ENCODE measurements around the gene HIF3A. TPM values are rescaled to one million over a fixed set of nuclear protein-coding genes. Genes with fewer than 3 reads are reported as not detected.

The HIF3A gene
- total RNA-seq, 2 donors from 2014 or later, result not detected

- Mint-ChIP-seq H3K9me3 (no peaks in the 10 kb centered on the region), H3K27me3 (ENCODE audit: low read depth) (no peaks in the 10 kb centered on the region), H3K4me1 (ENCODE audit: low read depth) (no peaks in the 10 kb centered on the region), H3K27ac (no peak overlapping the region), H3K36me3 (ENCODE audit: insufficient read depth in 2 of 2) (peaks cover 10 to 19% of the 10 kb centered on the region in 2 donors), H3K4me3 (no peak overlapping the region)
- ATAC-seq (replicated peaks in 1 of 2) (no peak), DNase-seq (no peak)
Measured at GRCh38 chr19:46388311-46389095, 91.7 kb downstream of the HIF3A start.

GRCh38 chr19:46390121-46390858 lies 93.4 kb downstream of the HIF3A start:
- ATAC-seq (replicated peaks in 1 of 2) (no peak), DNase-seq (no peak)
- Mint-ChIP-seq H3K4me1 (ENCODE audit: low read depth) (no peaks in the 10 kb centered on the region), H3K27me3 (ENCODE audit: low read depth) (no peaks in the 10 kb centered on the region), H3K9me3 (no peaks in the 10 kb centered on the region), H3K27ac (no peak overlapping the region), H3K36me3 (ENCODE audit: insufficient read depth in 2 of 2) (peaks cover 6 to 19% of the 10 kb centered on the region in 2 donors), H3K4me3 (no peak overlapping the region)

- Mint-ChIP-seq H3K4me3 (no peak overlapping the region), H3K9me3 (no peaks in the 10 kb centered on the region), H3K4me1 (ENCODE audit: low read depth) (no peaks in the 10 kb centered on the region), H3K27me3 (ENCODE audit: low read depth) (no peaks in the 10 kb centered on the region), H3K27ac (no peak overlapping the region), H3K36me3 (ENCODE audit: insufficient read depth in 2 of 2) (peaks cover 6 to 17% of the 10 kb centered on the region in 2 donors)
- no peak for DNase-seq
- ATAC-seq (replicated peaks in 1 of 2), result no peak
Measured at GRCh38 chr19:46390866-46391265, 94.0 kb downstream of the HIF3A start.

- ATAC-seq (replicated peaks in 1 of 2), result no peak
- Mint-ChIP-seq H3K4me1 (ENCODE audit: low read depth) (no peaks in the 10 kb centered on the region), H3K27ac (no peak overlapping the region), H3K27me3 (ENCODE audit: low read depth) (no peaks in the 10 kb centered on the region), H3K4me3 (no peak overlapping the region), H3K9me3 (no peaks in the 10 kb centered on the region), H3K36me3 (ENCODE audit: insufficient read depth in 2 of 2) (peaks cover 6 to 17% of the 10 kb centered on the region in 2 donors)
- no peak for DNase-seq
Measured at GRCh38 chr19:46391296-46392251, 94.7 kb downstream of the HIF3A start.

GRCh38 chr19:46392252-46392801 lies 95.5 kb downstream of the HIF3A start:
- Mint-ChIP-seq H3K9me3 (no peaks in the 10 kb centered on the region), H3K4me1 (ENCODE audit: low read depth) (no peaks in the 10 kb centered on the region), H3K36me3 (ENCODE audit: insufficient read depth in 2 of 2) (peaks cover 6 to 13% of the 10 kb centered on the region in 2 donors), H3K4me3 (no peak overlapping the region), H3K27ac (peak overlapping the region; percentile 15), H3K27me3 (ENCODE audit: low read depth) (no peaks in the 10 kb centered on the region)
- no peak for ATAC-seq (replicated peaks in 1 of 2)
- no peak for DNase-seq

- H3K4me1 Mint-ChIP-seq (ENCODE audit: low read depth), result no peaks in the 10 kb centered on the region
- no peaks in the 10 kb centered on the region for H3K9me3 Mint-ChIP-seq
- DNase-seq, result no peak
- H3K27ac Mint-ChIP-seq, result peak overlapping the region; percentile 15
- no peaks in the 10 kb centered on the region for H3K27me3 Mint-ChIP-seq (ENCODE audit: low read depth)
- peaks cover 6 to 10% of the 10 kb centered on the region in 2 donors for H3K36me3 Mint-ChIP-seq (ENCODE audit: insufficient read depth in 2 of 2)
- no peak for ATAC-seq (replicated peaks in 1 of 2)
- H3K4me3 Mint-ChIP-seq, result no peak overlapping the region
Measured at GRCh38 chr19:46392837-46393236, 96.0 kb downstream of the HIF3A start.

Other genes with a start within 250 kb of the HIF3A start
- gene IGFL3, start 172.4 kb upstream of the HIF3A start, total RNA-seq, result not detected
- gene IGFL2, start 148.8 kb upstream of the HIF3A start, total RNA-seq, result not detected
- gene IGFL1, start 67.3 kb upstream of the HIF3A start, total RNA-seq, result not detected
- 10 to 100 TPM; 56.6 to 73.7 TPM for gene PPP5C, start 50.0 kb downstream of the HIF3A start, total RNA-seq
- gene CCDC8, start 116.5 kb downstream of the HIF3A start, total RNA-seq, result not detected
- not detected for gene PNMA8C, start 131.9 kb downstream of the HIF3A start, total RNA-seq
- 1 to 10 TPM in 1 of 2 donors, not detected in 1; 1.9 TPM for gene PNMA8A, start 174.5 kb downstream of the HIF3A start, total RNA-seq
- under 1 TPM; 0.05 to 0.12 TPM for gene PNMA8B, start 198.8 kb downstream of the HIF3A start, total RNA-seq

Data from activated T-cell treated with anti-CD3 and anti-CD28 coated beads, Interleukin-2, amount 50 U/mL, for 72 hours (primary cell).